Ishikawa (cell line): ENCODE results near the gene TRAF1.

Experiments
- CEBPB ChIP-seq: IDR thresholded peaks from 2 replicates; pipeline ENCODE4 v1.6.1; 2012
- CREB1 ChIP-seq: IDR thresholded peaks from 2 replicates; pipeline ENCODE4 v1.6.1; 2012; ENCODE audit warnings: low read depth
- EGR1 ChIP-seq: IDR thresholded peaks from 2 replicates; pipeline ENCODE4 v1.6.1; 2012
- EP300 ChIP-seq: IDR thresholded peaks from 2 replicates; pipeline ENCODE4 v1.6.1; 2012; ENCODE audit warnings: borderline replicate concordance
- FOXM1 ChIP-seq: IDR thresholded peaks from 2 replicates; pipeline ENCODE4 v1.6.1; 2012; ENCODE audit warnings: low read depth, borderline replicate concordance
- NFIC ChIP-seq: IDR thresholded peaks from 2 replicates; pipeline ENCODE4 v1.6.1; 2012
- RAD21 ChIP-seq: IDR thresholded peaks from 2 replicates; pipeline ENCODE4 v1.6.1; 2012; ENCODE audit warnings: low read depth
- TAF1 ChIP-seq: IDR thresholded peaks from 2 replicates; pipeline ENCODE4 v1.6.1; 2012; ENCODE audit warnings: low read depth, mild to moderate bottlenecking
- TCF12 ChIP-seq: IDR thresholded peaks from 2 replicates; pipeline ENCODE4 v1.6.1; 2012; ENCODE audit warnings: low read depth
- TEAD4 ChIP-seq: IDR thresholded peaks from 2 replicates; pipeline ENCODE4 v1.6.1; 2012
- YY1 ChIP-seq: IDR thresholded peaks from 2 replicates; pipeline ENCODE4 v1.6.1; 2012; ENCODE audit warnings: low read depth
- ZBTB7A ChIP-seq: IDR thresholded peaks from 2 replicates; pipeline ENCODE4 v1.6.1; 2012; ENCODE audit warnings: low read depth
- TF ChIP-seq, protein P1 (sequence below): IDR thresholded peaks from 2 replicates; pipeline ENCODE4 v1.6.1; 2012; ENCODE audit warnings: low read depth, mild to moderate bottlenecking
- TF ChIP-seq, protein P2 (sequence below): IDR thresholded peaks from 2 replicates; pipeline ENCODE4 v1.6.1; 2012
- TF ChIP-seq, protein P3 (sequence below): IDR thresholded peaks from 2 replicates; pipeline ENCODE4 v1.6.1; 2012

Gene TRAF1

DNA sequence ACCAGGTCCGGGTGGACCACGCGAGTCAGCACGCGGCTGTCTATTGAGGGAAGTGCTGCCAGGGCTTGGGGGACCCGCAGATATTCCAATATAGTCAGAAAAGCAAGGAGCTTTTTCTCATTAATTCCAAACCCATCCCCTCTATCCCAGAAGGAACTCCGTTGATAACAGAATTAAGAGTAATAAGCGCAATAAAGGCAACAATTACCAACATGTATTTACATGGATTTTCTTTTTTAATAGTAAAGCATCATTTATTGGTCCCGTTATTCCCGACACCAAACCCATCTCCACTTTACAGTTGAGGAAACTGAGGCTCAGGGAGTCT is 57.3 kb downstream of the TRAF1 start:
- TF ChIP-seq FOXM1 (no peak), EGR1 (no peak), TCF12 (no peak; the same call in 1 of the 2 replicates), TEAD4 (no peak), CEBPB (no peak), RAD21 (no peak), EP300 (no peak), TAF1 (no peak), CREB1 (no peak), ZBTB7A (no peak)
- TF ChIP-seq, protein P1, sequence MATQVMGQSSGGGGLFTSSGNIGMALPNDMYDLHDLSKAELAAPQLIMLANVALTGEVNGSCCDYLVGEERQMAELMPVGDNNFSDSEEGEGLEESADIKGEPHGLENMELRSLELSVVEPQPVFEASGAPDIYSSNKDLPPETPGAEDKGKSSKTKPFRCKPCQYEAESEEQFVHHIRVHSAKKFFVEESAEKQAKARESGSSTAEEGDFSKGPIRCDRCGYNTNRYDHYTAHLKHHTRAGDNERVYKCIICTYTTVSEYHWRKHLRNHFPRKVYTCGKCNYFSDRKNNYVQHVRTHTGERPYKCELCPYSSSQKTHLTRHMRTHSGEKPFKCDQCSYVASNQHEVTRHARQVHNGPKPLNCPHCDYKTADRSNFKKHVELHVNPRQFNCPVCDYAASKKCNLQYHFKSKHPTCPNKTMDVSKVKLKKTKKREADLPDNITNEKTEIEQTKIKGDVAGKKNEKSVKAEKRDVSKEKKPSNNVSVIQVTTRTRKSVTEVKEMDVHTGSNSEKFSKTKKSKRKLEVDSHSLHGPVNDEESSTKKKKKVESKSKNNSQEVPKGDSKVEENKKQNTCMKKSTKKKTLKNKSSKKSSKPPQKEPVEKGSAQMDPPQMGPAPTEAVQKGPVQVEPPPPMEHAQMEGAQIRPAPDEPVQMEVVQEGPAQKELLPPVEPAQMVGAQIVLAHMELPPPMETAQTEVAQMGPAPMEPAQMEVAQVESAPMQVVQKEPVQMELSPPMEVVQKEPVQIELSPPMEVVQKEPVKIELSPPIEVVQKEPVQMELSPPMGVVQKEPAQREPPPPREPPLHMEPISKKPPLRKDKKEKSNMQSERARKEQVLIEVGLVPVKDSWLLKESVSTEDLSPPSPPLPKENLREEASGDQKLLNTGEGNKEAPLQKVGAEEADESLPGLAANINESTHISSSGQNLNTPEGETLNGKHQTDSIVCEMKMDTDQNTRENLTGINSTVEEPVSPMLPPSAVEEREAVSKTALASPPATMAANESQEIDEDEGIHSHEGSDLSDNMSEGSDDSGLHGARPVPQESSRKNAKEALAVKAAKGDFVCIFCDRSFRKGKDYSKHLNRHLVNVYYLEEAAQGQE: no peak
- TF ChIP-seq, protein P2, sequence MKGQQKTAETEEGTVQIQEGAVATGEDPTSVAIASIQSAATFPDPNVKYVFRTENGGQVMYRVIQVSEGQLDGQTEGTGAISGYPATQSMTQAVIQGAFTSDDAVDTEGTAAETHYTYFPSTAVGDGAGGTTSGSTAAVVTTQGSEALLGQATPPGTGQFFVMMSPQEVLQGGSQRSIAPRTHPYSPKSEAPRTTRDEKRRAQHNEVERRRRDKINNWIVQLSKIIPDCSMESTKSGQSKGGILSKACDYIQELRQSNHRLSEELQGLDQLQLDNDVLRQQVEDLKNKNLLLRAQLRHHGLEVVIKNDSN: no peak
- TF ChIP-seq, protein P3, sequence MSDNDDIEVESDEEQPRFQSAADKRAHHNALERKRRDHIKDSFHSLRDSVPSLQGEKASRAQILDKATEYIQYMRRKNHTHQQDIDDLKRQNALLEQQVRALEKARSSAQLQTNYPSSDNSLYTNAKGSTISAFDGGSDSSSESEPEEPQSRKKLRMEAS: no peak

DNA sequence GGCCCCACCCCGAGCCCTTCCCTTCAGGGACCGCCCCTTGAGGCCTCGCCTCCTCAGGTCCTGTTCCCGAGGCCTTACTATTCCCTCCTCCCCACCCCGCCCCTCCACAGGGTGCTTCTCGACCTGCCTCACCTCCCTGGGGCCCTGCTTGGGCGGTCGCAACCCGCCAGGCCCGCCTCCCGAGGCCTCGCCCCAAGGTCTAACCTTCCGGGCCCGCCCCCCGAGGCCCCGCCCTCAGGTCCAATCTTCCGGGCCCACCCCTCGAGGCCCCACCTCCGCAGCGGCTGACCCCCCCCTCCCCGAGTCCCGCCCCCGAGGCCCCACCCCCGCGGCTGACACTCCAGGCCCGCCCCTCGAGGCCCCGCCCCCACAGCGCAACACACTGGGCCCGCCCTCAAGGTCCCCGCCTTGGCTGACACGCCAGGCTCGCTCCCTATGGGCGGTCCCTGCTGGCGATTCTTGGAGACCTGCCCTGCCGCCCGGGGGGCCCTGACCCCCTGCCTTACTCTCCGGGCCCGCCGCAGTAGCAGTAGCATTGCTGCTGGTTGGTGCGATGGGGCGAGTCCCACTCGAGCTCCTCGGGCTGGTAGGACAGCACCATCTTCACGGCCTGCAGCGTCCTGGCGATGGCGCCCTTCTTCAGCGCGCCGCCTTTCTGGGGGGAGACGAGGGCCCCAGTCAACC is 57.8 kb downstream of the TRAF1 start:
- TF ChIP-seq NFIC (peak; percentile 54; the same call in 1 of the 2 replicates), TCF12 (peak; percentile 44), EGR1 (0 out of 2 replicates have a peak, but pooled peaks have one; percentile 31), RAD21 (peak; percentile 29; the same call in 1 of the 2 replicates), ZBTB7A (peak; percentile 95)
- TF ChIP-seq, protein P1: no peak
- TF ChIP-seq, protein P2: no peak

DNA sequence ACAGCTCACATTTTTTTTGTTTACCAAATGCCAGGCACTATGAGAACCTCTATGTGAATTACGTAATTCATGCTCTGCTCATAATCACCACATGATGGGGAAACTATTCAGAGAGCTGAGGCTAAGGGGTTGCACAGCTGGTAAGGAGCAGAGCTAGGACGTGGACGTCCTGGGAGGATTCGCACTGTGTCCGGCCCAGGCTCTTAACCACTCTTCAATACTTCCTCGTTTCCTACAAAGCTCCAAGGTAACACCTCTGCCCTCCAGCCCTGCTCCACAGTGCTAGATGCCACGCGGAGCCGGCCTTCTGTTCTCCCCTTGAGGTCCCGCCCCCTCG is 58.3 kb downstream of the TRAF1 start:
- peak; percentile 77 for TF ChIP-seq CEBPB
- TF ChIP-seq, protein P3: peak; percentile 89
- peak; percentile 35; the same call in 1 of the 2 replicates for TF ChIP-seq TAF1
- TF ChIP-seq RAD21: no peak

DNA sequence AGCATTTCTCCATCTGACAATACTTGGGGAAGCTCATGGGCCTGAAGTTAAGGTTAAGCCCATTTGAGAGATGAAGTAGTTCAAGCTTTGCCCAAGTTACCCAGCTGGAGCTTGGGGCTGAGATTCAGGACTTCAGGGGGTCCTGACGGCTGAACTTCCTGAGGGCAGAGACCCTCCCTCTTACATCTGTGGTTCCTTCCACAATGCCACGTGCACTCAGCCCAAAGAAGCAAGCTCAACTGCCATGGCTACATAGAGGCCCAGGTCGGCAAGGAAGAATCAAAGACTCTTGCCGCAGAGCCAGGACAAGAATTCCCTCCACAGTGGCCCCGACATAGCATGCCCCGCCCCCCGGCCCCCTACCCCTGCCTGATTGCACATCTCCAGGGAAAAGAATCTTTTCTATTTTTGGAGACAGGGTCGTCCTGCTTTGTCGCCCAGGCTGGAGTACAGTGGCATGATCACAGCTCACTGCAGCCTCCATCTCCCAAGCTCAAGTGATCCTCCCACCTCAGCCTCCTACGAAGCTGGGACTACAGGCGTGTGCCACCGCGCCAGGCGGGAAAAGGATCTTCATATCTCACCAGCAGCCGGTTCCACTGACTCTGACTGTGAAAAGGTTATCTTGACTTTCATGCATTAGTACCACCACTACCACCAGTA is 58.8 kb downstream of the TRAF1 start:
- TF ChIP-seq FOXM1 (no peak), CREB1 (no peak), TAF1 (no peak), NFIC (no peak), ZBTB7A (no peak), RAD21 (no peak), TCF12 (no peak), EGR1 (no peak), YY1 (no peak), TEAD4 (no peak)
- TF ChIP-seq, protein P1: no peak
- TF ChIP-seq, protein P3: no peak
- TF ChIP-seq, protein P2: no peak
